NCI-H460 (cell line): Measurements from ENCODE around the gene VAV2. TPM values are rescaled to one million over a fixed set of nuclear protein-coding genes. Genes with fewer than 3 reads are reported as not detected.

ENCODE experiments used
- DNase-seq: peaks from one replicate; pipeline ENCODE4 v3.0.0-alpha.2; 2016; ENCODE audit warnings: low read depth; ENCODE audit errors: extremely low read depth
- total RNA-seq: library from RNA; depleted of rRNA; stranded (reverse); fragments of >200 nt; shearing (Covaris generic); gene quantifications from 2 replicates; pipeline ENCODE4 v1.2.3, GENCODE V29; 2014

The VAV2 gene
- total RNA-seq, 1 experiment from 2014 or later = 6.0 TPM

- no peak for DNase-seq
These were observed 36.6 kb upstream of the VAV2 start for GRCh38 chr9:134028575-134029247.

- no peak for DNase-seq
These were observed 36.0 kb upstream of the VAV2 start for GRCh38 chr9:134028076-134028475.

DNA sequence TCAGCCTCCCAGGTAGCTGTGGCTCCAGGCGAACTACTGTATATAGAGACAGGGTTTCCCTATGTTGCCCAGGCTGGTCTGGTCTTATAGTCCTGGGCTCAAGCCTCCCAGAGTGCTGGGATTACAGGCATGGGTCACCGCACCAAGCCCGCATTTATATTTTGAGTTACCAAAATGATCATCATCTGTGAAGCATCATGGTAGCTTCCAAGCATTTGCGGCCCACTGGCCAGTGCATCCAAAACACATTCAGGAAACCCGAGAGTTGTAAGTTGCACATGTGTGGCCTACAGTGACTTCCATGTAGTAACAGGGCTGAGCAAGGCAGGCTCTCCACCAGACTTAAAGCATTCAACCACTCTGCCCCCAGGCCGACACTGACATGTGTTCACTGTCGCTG, 35.4 kb upstream of the VAV2 start:
- no peak for DNase-seq

DNA sequence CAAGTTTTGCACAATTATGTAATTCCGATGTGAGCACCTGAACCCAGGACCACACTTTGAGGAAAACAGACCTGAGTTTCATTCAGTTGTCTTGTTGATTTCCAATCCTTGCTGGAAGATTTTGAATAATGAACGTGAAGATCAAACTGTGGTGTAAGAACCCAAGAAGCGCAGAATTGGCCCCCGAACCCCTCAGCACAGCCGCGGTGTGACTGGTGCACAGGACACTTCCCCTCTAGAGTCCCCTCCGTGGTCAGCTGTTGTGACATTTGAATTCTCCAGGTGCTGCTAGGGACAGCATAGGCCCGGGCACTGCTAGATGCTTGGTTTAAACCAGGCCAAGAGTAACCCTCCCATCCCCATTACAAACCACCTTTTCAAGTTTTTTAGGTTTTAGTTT, 34.9 kb upstream of the VAV2 start:
- DNase-seq = no peak

DNA sequence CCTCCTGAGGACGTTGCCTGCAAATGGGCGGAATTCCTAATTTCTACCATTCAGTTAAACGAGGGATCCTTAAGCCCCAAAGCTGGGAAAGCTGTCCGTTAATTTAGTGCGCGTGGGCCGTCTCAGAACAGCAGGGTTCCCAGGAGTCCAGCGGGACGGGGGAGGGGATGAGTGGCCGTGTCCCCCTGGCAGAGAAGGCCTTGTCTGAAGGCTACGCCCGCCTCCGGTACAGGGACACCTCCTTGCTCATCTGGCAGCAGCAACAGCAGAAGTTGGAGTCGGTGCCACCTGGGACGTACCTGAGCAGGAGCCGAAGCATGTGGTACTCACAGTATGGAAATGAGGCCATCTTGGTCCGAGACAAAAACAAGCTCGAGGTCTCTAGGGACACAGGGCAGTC, 34.5 kb upstream of the VAV2 start:
- DNase-seq = no peak

- peak; percentile 14 for DNase-seq
These were observed 33.8 kb upstream of the VAV2 start for GRCh38 chr9:134025606-134026541.

DNA sequence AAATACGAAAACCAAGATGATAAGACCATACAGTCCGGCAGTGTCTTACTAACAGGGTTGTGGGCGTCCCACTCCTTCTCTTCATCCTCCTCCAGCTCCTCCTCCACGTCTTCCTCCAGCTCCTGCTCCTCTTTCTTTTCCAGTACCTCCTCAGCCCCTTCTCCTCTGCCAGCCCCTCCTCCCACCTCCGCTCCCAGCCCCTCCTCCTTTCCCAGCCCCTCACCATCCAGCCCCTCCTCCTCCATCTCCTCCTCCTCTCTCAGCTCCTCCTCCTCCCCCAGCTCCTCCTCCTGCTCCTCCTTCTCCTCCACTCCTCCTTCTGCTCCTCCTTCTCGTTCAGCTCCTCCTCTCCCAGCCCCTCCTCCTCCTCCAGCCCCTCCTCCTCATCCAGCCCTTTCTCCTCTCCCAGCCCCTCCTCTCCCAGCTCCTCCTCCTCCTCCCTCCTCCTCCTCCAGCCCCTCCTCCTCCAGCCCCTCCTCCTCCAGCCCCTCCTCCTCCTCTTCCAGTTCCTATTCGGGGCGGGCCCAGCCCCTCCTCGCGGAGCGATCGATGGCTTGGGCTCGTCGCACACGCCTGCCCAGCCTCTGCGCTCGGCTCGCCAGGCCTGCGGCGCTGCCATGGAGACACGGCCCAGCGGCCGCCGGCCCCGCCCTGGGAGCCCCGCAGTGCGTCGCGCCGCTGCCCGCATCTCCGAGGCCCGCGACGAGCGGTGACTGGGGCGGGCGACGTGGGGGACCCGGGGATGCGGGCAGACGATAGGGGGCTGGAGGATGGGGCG, 32.9 kb upstream of the VAV2 start, which contains the start of gene BRD3OS:
TSS of gene BRD3OS (plus strand) at position 654 of the 778 bp plus-strand sequence. CDS start 1,267 bp downstream, outside the sequence.
- DNase-seq = peak; percentile 99

GRCh38 chr9:134024214-134024792, 32.2 kb upstream of the VAV2 start:
- DNase-seq = no peak

DNA sequence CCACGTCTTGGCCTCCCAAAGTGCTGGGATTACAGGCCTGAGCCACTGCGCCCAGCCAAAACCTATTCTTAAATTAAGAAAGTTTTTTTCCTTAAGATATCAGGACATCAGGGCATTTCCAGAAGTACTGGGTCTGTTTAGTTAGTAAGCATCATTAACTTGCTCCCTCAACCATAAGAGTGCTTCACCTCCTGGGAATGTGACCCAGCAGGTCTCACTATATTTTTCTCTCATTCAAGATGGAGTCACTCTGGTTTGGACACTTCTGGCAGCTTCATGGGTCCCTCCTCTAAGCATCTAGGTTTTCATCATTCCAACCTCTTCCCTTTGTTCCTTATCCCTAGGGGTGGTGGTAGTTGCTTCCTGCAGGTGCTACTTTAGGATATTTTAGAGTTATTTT, 22.8 kb upstream of the VAV2 start:
- no peak for DNase-seq

DNA sequence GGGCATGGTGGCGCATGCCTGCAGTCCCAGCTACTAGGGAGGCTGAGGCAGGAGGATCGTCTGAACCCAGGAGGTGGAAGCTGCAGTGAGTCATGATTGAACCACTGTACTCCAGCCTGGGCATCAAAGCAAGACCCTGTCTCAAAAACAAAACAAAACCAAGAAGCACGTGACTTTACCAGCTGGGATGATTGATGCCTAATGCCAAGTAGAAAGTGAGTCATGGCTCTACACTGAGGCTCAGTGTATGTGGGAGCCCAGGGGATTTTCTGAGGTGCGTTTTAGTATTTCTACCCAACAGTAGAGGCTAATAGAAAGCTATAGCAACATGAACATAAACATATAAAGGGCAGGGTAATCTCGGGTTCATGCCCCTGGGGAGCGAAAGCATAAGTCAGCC, 19.3 kb upstream of the VAV2 start:
- DNase-seq = no peak

- DNase-seq = no peak
These were observed 18.4 kb upstream of the VAV2 start for GRCh38 chr9:134010310-134011173.

DNA sequence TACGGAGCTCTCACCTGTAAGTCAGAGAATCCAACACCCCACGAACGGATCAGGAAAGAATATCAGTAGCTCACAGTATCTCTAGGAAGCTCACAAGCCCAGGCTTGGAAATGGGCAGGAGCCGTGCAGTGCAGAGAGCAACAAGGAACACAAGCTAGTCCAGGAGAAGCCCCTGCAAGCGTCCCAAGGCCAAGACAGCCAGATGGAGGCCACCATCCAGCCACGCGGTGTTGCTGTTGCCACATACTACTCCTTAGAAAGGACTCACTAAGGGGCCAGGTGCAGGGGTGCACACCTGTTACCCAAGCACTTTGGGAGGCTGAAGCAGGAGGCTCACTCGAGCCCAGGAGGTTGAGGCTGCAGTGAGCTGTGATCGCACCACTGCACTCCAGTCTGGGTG, 15.4 kb upstream of the VAV2 start:
- no peak for DNase-seq

DNA sequence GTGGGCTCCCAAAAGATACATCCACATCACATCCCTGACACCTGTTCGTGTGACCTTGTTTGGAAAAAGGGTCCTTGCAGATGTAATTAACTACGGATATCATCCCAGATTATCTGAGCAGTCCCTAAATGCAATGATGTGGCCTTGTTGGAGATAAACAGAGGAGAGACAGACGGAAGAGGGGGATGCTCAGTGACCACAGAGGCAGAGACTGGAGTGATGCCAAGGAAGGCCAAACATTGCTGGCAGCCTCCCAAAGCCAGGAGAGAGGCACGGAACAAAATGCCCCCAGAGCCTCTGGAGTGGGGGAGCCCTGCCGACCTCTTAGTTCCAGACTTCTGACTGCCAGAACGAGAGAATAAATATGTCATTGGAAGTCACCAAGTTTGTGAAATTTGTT, 15.0 kb upstream of the VAV2 start:
- DNase-seq = no peak

DNA sequence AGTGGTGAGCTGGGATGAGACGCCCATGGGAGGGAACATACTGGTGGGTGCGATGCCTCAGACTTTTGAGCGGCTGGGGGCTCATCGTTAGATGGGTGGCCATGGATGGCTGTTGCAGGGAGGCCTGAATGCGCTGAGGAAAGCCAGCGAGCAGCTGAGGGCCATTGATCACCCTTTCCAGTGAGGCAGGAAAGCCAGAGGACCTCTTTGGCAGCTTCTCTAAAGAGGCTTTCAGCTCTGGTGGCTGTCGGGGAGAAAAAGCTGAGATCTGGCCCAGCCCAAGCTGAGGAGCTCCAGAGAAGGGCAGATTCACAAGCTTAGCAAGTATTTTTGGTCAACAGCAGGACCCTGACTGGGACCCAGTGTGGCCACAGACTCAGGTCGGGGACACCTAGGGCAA, 13.3 kb upstream of the VAV2 start:
- DNase-seq = no peak

GRCh38 chr9:134004881-134005280, 12.8 kb upstream of the VAV2 start:
- DNase-seq = no peak

GRCh38 chr9:134004131-134004873, 12.2 kb upstream of the VAV2 start:
- no peak for DNase-seq

DNA sequence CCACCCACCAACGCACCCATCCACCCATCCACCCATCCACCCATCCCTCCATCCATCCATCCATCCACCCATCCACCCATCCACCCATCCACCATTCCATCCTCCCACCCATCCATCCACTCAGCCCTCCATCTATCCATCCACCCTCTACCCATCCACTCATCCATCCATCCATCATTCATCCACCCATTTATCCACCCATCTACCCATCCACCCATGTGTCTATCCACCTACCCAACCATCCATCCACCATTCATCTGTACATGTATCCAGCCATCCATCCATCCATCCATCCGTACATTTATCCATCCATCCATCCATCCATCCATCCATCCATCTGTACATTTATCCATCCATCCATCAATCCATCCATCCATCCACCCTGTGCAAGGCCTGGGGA, 11.1 kb upstream of the VAV2 start:
- no peak for DNase-seq

- no peak for DNase-seq
These were observed 10.7 kb upstream of the VAV2 start for GRCh38 chr9:134002796-134003195.

GRCh38 chr9:133999851-134000265, 7.7 kb upstream of the VAV2 start:
- no peak for DNase-seq
